GM18499 (cell line): Measurements from ENCODE around the gene PIGB.
A peak's percentile ranks its signal among the peaks of the same experiment; 100 is the strongest.
"Not testable (repeated sequence)": the region's sequence is repeated elsewhere in the genome, so short reads cannot be mapped to it uniquely, and the experiment has no call there.

ENCODE experiments used
- ATAC-seq: cut with Tn5 transposase; IDR thresholded peaks from one replicate; pipeline ENCODE4 v1.9.1; 2021; ENCODE audit warnings: moderate number of reproducible peaks; ENCODE audit not compliant: insufficient read depth, unreplicated experiment

The PIGB gene

DNA sequence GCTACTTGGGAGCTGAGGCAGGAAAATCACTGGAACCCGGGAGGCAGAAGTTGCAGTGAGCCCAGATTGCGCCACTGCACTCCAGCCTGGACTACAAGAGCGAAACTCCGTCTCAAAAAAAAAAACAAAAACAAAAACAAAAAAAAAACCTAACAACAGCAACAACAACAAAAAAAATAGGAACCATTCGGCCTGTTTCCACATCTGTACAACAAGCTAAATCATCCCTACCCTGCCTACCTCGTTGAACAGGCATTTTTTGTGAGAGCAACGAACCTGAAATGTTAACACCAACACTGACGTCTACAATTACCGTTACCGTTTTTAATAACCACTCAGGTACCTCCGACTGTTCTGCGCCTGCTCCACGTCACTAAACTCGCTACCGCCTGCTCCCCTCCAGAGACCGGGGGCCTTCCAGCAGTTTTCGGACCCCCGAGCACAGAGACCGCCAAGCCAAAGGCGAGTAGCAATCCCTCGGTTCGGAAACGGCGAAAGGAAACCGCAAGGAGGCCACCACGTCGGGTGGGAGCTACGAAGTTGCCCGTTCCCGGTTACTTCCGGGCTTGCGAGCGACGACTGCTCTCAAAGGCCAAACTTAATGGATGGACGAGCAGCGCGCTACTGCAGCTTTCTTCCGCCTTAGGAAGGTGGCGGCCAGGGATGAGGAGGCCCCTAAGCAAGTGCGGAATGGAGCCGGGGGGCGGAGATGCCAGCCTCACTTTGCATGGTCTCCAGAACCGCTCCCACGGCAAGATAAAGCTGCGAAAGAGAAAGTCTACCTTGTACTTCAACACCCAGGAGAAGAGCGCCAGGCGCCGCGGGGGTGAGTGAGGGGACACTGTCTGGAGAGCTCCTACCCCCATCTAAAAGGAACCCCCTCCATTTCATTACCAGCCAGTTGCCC lies at the start of gene PIGB, which contains the start of gene PIGBOS1:
Gene PIGB, plus strand, starts transcription at position 635 of the 907 bp plus-strand sequence. Its CDS starts 29 bp downstream, at position 664.
Gene PIGBOS1, minus strand, starts transcription at position 536 of the 907 bp plus-strand sequence. CDS start 1,331 bp downstream, outside the sequence.
- peak; percentile 69 for ATAC-seq

DNA sequence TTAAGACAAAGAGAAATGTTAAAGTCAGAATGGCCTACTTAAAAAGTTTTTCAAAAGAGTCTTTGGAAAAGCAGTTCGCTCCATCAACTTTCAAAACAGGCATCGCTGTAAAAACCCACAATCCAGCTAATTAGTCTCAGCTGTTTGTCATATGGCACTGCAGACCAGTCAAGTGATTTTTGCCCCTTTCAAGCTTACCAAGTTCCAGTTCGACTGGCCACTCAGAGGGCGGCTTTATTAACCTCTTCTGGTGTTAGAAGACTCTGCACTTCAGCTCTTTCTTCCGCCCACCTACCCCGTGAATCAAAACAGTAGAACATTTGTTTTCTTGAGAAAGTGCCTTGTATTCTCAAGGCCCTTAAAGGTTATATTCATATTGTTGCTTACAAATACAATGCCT lies 48.7 kb upstream of the PIGB start:
- no peak for ATAC-seq

DNA sequence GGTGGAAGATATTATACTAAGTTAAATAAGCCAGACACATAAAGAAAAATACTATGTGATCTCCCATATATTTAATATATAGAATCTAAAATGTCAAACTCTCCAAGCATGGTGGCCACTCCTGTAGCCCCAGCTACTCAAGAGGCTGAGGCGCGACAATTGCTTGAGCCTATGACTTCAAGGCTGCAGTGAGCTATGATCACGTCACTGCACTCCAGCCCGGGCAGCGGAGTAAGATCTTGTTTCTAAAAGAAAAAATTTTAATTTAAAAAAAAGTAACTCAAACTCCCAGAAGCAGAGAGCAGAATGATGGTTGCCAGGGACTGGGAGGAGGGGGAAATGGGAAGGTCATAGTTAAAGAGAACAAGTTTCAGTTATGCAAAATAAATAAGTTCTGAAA lies 42.7 kb upstream of the PIGB start:
- ATAC-seq, result no peak

DNA sequence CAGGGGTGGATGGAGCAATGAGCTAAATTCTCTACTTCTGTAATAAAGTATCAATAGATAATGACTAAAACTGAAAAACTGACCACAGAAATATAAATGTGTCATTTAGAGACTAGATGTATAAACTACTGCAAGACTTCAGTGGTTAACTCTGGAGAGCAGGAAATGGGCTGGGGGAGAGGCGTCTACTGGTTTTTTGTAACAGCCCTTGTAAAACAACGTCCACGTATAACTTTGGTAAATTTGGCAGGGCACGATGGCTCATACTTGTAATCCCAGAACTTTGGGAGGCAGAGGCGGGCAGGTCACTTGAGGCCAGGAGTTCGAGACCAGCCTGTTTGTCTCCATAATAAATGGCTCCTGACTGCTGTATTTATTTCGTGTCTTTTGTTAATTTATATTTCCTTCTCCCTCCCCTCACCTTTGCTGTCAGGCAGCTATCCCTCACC lies 41.9 kb upstream of the PIGB start:
- ATAC-seq, result peak; percentile 52

DNA sequence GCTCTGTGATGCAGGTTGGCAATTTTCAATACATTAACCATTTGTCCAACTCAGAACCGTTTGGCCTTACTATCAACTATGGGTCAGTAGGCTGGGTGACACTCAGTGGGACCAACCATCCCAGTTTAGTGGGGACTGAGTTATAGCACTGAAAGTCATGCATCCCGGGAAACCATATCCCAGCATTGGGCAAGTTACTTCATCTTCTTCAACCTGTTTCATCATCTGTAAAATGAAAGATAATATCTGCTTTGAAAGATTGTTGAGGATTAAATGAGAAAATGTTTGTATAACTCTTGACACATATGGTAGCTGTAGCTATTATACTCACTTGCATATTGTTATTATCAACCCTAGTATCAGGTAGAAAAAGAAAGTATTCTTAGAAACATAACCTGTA lies 41.3 kb upstream of the PIGB start:
- ATAC-seq, result no peak

DNA sequence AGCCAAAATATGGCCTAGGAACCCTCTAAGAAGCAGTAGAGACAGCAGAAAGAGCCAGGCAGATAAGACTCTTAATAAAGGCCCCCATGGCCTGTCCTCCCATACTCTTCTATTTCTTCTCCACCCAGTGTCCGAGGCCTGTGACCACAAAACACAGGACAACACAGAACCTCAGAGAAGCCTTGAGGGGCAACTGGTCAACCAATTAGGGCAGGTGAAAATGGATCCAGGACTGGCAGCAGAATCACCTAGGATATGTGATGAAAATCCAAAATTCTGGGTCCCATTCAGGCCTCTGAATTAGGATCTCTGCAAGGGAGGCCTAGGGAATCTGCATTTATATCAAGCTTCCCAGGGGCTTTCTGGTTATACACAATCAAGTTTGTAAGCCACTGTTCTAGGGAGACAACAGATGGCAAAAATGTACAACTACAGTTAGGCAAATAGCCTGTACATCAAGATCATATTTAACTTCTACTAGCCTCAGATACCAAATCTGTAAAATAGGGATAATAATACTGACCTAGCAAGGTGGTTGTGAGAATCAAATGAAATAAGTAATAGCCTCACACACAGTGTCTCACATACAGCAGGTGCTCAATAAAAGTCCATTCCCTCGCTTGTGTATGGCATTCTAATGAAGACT lies 39.8 kb upstream of the PIGB start:
- ATAC-seq, result no peak

DNA sequence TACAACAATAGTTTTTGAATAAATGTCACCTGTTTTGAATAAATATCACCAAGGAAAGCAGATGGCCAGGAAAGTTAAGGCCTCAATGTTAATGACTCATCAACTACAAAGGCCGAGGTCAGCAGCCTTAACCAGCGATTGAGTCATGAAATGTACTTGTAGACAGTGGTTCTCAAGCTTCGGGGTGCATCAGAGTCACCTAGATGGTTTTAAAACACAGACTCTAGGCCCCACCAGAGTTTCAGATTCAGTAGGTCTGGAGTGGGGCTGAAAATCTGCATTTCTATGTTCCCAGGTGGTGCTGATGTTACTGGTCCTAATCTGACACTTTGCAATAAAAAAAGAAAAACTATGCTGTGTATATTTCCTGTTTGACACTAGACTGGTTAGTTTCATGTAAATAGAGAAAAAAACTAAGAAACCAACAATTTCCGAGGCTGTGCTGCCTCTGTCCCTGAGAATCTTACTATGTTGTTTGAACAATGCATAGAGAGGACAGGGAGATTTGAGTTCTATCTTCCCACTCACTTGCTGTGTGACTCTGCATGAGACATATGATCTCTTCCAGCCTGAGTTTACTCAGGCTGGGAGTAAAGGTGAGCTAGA lies 39.2 kb upstream of the PIGB start:
- peak; percentile 64 for ATAC-seq

DNA sequence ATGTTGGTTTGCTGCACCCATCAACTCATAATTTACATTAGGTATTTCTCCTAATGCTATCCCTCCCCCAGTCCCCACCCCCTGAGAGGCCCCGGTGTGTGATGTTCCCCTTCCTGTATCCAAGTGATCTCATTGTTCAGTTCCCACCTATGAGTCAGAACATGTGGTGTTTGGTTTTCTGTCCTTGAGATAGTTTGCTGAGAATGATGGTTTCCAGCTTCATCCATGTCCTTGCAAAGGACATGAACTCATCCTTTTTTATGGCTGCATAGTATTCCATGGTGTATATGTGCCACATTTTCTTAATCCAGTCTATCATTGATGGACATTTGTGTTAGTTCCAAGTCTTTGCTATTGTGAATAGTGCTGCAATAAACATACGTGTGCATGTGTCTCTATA lies 38.4 kb upstream of the PIGB start:
- ATAC-seq, result not testable (repeated sequence)

DNA sequence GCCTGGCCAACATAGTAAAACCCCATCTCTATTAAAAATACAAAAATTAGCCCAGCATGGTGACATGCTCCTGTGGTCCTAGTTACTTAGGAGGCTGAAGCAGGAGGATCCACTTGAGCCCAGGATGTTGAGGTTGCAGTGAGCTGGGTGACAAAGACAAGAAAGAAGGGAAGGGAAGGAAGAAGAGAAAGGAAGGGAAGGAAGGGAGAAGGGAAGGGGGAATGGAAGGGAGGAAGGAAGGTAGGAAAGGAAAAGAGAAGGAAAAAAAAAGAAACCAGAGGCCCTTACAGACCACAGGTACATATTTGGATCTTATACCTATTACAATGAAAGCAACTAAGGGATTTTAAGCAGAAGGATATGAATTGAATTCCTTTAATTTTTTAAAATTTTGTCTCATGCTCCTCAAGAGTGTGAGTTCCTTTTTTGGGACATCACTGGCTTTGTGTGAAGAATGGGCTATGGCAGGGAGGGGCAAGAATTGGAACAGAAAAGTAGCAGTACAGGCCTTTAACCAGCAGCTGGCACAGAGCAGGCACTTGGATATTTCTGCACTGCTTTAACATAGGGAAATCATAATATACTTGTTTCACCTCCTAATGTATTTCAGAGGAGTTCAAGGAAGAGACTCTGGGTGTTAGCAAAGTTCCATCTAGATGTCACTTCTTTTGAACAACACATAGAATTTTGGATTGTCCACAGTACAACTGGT lies 37.3 kb upstream of the PIGB start:
- ATAC-seq, result no peak

DNA sequence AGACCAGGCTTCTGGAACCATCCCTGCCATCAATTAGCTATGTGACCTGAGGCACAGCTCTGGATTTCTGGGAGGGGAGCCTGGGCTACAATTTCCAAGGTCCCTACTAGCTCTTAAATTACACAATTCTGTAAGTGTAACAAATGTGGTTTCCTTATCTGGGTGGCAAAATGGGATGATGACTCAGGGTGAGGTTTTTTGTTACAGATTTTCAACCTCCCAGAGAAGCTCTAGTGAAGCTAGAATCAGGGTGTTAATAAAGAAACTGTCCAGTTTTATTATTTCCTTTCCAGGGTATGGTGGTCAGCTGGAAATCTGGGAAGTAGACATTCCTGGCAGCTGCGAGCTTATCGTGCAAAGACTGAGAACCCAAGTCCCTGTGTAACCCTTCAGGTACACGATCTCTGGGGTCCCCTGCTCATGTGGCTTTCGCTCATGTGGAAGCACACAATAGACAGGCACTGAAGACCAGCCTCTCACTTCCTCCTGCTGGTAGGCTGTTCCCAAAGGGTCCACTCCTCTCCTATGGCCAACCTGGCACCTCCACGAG lies 36.7 kb upstream of the PIGB start:
- ATAC-seq, result no peak

DNA sequence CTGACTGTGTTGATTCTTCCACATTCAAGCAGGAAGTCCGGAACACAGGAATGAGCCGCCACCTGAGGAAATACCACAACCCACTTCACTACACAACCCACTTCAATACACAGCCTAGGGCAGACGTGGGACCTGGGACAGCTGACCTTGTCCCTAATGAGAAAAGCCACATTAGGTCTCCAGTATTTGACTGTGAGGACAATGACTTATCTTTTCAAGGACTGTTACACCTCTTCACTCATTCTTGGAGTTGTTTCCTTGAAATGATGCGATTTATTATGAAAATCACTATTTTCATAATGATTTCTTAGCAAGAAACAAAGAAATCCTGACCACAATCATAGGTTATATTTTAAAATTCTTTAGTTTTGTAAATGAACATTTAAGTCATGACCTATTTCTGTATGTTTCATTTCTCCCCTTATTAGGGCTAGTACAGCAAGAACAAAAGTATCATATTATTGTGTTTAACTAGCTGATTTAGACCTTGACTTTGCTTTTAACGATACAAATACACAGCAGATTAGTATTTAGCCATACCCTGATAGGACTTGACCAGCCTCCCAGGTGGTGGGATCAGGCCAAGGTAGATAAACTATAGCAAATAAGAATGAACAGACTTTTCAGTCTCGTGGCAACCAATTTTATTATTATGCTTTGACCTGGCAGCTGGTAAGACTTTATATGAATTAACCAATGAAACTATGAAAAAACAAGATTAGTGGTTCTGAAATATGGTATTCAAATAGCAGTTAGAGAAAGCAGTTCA lies 35.5 kb upstream of the PIGB start:
- ATAC-seq, result no peak

DNA sequence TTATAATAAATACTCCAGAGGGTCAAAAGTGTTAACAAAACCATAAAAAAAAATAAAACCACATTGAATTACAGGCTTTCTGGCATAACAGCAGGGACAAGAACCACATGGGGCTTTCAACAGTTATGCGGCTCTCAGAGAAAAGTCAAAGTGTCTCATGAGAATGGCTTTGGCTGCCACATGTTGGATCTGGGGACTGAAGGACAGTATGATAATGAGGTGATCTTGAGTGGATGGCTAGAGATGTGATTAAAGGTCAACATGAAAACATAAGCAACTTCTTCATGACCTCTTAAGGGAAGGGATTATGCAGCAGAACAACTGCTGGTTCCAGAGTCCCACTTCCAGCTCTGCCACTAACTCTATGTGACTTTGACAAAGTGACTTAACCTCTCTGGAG lies 34.6 kb upstream of the PIGB start:
- ATAC-seq, result no peak

DNA sequence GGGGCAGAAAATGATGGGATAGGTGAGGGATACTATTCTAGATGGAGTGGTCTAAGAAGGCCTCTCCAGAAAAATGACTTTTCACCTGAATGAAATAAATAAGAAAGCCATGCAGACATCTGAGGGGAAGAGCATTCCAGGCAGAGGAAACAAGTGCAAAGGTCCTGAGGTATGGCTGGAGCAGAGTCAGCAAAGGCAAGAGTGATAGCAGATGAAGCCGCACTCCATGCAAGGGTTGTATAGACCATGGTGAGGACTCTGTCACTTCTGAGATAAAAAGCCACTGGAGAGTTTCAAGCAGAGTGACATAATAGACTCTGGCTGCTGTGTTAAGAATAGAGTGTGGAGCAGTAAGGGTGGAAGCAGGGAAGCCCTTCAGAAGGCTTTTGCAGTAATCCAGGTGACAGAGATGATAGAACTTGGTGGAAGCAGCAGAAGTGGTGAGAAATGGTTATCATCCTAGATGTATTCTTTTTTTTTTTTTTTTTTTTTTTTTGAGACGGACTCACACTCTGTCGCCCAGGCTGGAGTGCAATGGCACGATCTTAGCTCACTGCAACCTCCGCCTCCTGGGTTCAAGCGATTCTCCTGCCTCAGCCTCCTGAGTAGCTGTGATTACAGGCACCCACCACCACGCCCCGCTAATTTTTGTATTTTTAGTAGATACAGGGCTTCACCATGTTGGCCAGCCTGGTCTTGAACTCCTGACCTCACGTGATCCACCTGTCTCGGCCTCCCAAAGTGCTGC lies 32.4 kb upstream of the PIGB start:
- not testable (repeated sequence) for ATAC-seq

DNA sequence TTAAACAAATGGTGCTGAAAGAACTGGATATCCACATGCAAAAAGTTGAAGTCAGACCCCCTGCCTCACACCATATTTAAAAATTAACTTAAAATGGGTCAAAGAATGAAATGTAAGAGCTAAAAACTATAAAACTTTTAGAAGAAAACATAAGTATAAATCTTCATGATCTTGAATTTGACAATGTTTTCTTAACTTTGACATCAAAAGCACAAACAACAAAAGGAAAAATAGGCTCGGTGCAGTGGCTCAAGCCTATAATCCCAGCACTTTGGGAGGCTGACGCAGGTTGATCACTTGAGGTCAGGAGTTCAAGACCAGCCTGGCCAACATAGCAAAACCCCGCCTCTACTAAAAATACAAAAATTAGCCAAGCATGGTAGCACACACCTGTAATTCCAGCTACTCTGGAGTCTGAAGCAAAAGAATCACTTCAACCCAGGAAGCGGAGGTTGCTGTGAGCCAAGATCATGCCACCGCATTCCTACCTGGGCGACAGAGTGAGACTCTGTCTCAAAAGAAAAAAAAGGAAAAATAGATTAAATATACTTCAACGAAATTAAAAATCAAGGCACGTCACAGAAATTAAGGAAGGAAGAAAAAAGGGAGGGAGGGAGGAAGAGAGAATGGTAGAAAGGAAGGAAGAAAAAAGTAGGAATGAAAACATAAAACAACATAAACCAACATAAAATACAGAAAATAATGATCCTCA lies 30.9 kb upstream of the PIGB start:
- no peak for ATAC-seq

DNA sequence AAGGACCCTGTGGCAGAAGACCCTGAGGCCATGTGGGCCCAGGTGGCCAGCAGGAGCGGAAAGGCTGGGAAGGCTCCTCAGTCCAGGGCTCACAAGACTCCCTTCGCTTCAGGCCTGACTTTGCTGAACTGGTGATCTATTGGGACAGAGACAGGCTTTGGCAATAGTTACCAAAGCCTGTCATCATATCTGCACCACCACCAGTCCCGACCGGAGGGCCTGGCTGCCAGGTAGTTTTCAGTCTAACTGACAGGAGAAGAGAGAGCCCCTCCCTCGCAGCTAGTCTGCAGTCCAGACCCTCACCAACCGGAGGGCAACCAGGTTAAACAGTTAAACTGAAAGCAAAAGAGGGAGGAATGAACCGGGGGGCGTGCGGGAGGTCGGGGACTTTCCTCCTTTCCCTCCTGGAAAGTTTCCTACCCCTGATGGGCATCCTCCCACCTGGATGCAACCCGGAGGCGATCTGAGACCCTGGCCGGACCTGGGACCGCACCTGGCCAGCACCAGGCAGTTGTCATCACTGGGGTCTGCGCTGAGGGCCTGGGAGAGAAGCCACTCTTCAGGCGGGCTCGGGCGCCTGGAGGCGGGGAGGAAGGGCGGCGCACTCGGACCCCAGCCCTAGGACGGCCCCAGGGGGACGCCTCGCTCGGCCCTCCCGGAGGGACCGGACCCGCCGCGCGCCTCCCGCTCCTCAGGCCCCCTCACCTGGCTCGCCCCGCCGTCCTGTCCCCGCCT lies 29.8 kb upstream of the PIGB start:
- ATAC-seq, result no peak

DNA sequence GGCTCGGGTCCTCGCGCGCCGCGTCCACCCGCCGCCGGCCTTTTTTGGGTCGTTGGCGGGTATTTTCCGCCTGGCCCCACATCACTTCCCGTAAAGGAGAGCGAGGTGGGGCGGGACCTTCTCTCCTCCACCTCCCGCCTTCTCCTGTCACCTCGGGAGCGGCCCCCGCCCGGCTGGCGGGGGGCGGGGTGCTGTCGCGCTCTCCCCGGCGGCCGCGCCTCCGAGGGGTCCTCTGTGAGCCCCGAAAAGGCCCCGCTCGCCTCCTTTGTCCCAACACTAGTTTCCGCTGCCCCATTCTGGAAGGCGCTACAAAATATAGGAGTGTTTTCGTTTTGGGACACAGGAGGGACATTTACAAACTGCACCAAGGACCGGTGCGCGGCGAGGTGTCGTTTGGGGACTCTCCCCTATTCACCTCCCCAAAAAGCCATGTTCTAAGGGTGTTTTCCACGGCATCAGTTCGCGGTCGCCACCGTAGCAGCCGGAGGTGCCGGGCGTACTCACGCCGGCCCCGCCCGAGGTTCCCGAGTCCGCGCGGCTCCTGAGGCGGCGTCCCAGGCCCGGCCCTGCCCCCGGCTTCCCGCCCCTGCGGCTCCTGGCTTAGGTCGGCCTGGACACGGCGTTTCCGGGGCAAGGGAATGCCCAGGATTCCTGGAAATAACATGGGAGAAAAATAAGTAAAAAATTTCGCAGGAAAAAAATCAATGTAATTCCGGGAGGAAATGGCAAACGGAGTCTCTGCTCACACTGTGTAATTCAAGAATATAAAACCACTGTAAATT lies 29.1 kb upstream of the PIGB start, which contains the start of gene RAB27A:
Gene RAB27A, minus strand, starts transcription at position 68 of the 782 bp plus-strand sequence. CDS start 54,879 bp downstream, outside the sequence.
- ATAC-seq, result no peak
